Subcutaneous abdominal adipose tissue (tissue), 5 donors: ENCODE data around the gene LMOD1.
"Not testable (repeated sequence)": the region's sequence is repeated elsewhere in the genome, so short reads cannot be mapped to it uniquely, and the experiment has no call there.

Experiments used
- H3K27ac ChIP-seq: one replicate; pipeline ENCODE4 v1.7.0; 2013; ENCODE audit warnings: low read depth, mild to moderate bottlenecking, inconsistent platforms, low read length, moderate library complexity
- H3K27me3 ChIP-seq, 5 donors: one replicate each; pipeline ENCODE4 v1.7.0; 2013; ENCODE audit warnings: low read length in 5 of 5, inconsistent platforms in 1 of 5; ENCODE audit not compliant: control insufficient read depth in 5 of 5, insufficient read depth in 4 of 5
- H3K36me3 ChIP-seq, 5 donors: one replicate each; pipeline ENCODE4 v1.7.0; 2013; ENCODE audit warnings: low read length in 5 of 5; ENCODE audit not compliant: control insufficient read depth in 5 of 5, insufficient read depth in 5 of 5
- H3K4me1 ChIP-seq, 5 donors: one replicate each; pipeline ENCODE4 v1.7.0; 2013; ENCODE audit warnings: low read length in 5 of 5, mild to moderate bottlenecking in 3 of 5, moderate library complexity in 1 of 5; ENCODE audit not compliant: control insufficient read depth in 5 of 5, insufficient read depth in 5 of 5
- H3K4me3 ChIP-seq, 5 donors: one replicate each; pipeline ENCODE4 v1.7.0; 2013; ENCODE audit warnings: low read length in 5 of 5, low read depth in 1 of 5
- H3K9ac ChIP-seq, 5 donors: one replicate each; pipeline ENCODE4 v1.7.0; 2013; ENCODE audit warnings: low read length in 5 of 5, mild to moderate bottlenecking in 4 of 5, moderate library complexity in 3 of 5
- H3K9me3 ChIP-seq, 5 donors: one replicate each; pipeline ENCODE4 v1.7.0; 2013; ENCODE audit warnings: low read length in 5 of 5; ENCODE audit not compliant: control insufficient read depth in 5 of 5
- donor health status: healthy.
- donor health status: healthy.
- donor health status: healthy.
- donor health status: healthy.
- donor health status: healthy.

LMOD1 gene

DNA sequence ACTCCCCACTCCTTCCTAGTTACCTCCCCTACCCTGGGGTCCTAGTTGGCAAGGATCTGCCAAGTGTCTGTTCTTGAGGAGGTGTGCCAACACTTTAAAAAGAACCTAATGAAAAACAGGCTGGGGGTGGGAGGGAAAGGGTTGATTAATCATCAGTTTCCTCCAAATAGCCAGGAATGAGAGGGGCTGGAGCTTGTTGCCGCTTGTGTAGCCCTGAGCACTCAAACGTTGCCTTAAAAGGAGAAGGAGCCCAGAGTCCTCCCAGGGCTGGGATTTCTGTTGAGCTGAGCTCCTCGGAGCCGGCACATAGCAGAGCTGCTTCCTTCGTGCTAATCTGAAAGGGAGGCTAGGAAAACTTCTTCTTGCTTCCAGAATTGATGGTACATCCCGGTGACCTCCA is 41.8 kb downstream of the LMOD1 start:
- H3K9me3 ChIP-seq, result no peaks in the 10 kb centered on the region
- peak overlapping the region; percentile 54 for H3K27ac ChIP-seq
- peaks cover 0 to 8% (median 0%) of the 10 kb centered on the region in 5 donors for H3K36me3 ChIP-seq
- no peak overlapping the region for H3K4me3 ChIP-seq
- no peaks in the 10 kb centered on the region for H3K27me3 ChIP-seq
- H3K9ac ChIP-seq, result peak overlapping the region in 2 of 5 donors; percentile 30 to 52
- H3K4me1 ChIP-seq, result peaks cover 1 to 49% (median 41%) of the 10 kb centered on the region in 5 donors

- Histone ChIP-seq H3K27ac (peak overlapping the region; percentile 77), H3K4me3 (no peak overlapping the region), H3K9ac (peak overlapping the region in 1 of 5 donors; percentile 0)
Observed at GRCh38 chr1:201903135-201903534, 43.2 kb downstream of the LMOD1 start.

GRCh38 chr1:201902198-201902597 is 44.1 kb downstream of the LMOD1 start:
- no peak overlapping the region for H3K4me3 ChIP-seq
- peaks cover 1 to 47% (median 41%) of the 10 kb centered on the region in 5 donors for H3K4me1 ChIP-seq
- H3K27ac ChIP-seq, result peak overlapping the region; percentile 77
- H3K9me3 ChIP-seq, result no peaks in the 10 kb centered on the region
- no peaks in the 10 kb centered on the region for H3K27me3 ChIP-seq
- H3K9ac ChIP-seq, result no peak overlapping the region
- H3K36me3 ChIP-seq, result peaks cover 0 to 21% (median 7%) of the 10 kb centered on the region in 5 donors

More at GRCh38 chr1:201903135-201903534, 43.2 kb downstream of the LMOD1 start:
- H3K4me1 ChIP-seq, result peaks cover 1 to 49% (median 41%) of the 10 kb centered on the region in 5 donors
- peaks cover 0 to 13% (median 2%) of the 10 kb centered on the region in 5 donors for H3K36me3 ChIP-seq
- H3K9me3 ChIP-seq, result no peaks in the 10 kb centered on the region
- no peaks in the 10 kb centered on the region for H3K27me3 ChIP-seq

DNA sequence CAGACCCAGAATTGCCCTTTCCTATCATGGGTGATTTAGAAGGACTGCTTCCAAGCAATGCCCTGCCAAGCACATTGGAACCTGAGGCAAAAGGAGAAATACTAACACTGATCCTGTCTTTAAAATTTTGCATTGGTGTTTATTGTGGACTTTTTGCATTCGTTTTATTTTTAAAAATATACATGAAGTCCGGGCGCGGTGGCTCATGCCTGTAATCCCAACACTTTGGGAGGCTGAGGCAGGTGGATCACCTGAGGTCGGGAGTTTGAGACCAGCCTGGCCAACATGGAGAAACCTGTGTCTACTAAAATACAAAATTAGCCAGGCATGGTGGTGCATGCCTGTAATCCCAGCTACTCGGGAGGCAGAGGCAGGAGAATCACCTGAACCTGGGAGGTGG is 45.3 kb downstream of the LMOD1 start:
- not testable (repeated sequence) for H3K9ac ChIP-seq, H3K9me3 ChIP-seq, H3K27me3 ChIP-seq, H3K4me3 ChIP-seq
- H3K4me1 ChIP-seq, result peaks cover 1 to 45% (median 40%) of the 10 kb centered on the region in 5 donors
- H3K27ac ChIP-seq, result peak overlapping the region; percentile 0
- peaks cover 0 to 28% (median 7%) of the 10 kb centered on the region in 5 donors for H3K36me3 ChIP-seq

DNA sequence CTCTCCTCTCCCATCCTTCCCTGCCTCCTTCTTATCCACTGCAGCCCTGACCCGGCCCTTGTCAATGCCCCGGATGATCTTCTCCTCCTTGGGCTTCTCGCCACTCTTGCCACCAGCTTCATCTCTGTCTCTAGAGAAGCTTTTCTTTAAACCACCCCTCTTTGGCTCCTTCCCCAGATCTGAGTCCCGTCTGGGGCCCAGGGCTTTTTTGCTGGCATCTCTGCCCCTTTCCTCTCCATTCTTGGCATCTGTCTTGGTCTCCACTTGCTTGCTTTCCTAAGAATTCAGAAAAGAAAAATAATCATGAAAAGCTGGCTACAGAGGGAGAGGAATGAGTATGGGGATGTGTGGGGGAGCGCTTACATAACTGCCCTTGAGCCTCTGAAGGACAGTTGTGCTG is 45.9 kb downstream of the LMOD1 start:
- Histone ChIP-seq H3K9ac (no peak overlapping the region), H3K27me3 (no peaks in the 10 kb centered on the region), H3K27ac (peak overlapping the region; percentile 0), H3K36me3 (peaks cover 0 to 28% (median 7%) of the 10 kb centered on the region in 5 donors), H3K9me3 (no peaks in the 10 kb centered on the region), H3K4me3 (no peak overlapping the region), H3K4me1 (peaks cover 3 to 42% (median 38%) of the 10 kb centered on the region in 5 donors)

DNA sequence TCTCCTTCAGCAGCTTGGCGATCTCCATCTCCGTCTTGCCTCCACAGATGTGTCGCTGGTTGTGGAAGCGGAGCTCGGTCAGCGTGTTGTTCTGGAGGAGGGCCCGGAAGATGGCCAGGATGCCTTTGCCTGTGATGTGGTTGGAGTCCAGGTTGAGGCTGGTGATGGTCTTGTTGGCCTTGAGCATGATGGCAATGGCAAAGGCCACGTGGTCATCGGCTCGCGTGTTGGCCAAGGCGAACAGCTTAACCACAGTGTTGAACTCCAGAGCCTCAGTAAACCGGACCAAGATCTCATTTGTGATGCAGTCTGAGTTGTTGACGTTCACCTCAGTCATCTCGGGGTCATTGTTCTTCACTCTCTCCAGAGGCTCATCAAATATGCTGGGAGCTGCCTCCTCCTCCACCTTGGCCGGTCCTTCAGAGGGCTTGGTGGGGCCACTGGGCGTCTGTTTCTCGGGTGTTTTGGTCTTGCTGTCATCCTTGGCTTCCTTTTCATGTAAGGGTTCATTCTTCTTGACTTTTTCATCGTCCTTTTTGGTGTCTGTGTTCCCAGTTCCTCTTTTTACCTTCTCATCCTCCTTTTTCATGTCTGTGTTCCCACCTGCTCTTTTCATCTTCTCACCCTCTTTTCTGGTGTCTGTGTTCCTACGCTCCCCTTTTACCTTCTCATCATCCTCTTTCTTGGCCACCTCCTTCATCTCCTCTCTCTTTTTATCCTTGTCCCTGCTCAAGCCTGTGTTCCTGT is 46.5 kb downstream of the LMOD1 start:
- peak overlapping the region; percentile 0 for H3K27ac ChIP-seq

DNA sequence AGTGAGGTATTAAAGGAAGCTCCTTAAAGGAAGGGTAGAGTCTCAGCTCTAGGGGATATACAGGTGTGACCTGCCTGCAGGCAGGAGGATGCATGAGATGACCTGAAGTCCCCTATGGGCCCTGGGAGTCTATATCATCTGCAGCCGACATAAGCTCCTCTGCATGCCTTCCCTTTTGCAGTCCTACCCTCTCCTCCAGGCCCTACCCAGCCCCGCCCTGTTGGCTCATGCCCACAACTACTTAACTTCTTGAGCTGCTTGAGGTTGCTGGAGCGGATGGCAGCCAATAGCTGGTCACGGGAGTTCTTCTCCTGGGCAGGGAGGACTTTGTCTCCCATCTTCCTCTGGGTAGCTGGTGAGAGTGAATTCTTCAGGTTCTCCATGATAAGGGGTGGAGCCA is 47.4 kb downstream of the LMOD1 start:
- H3K4me3 ChIP-seq, result no peak overlapping the region
- H3K4me1 ChIP-seq, result peaks cover 3 to 29% (median 26%) of the 10 kb centered on the region in 5 donors

More for the DNA sequence above, 46.5 kb downstream of the LMOD1 start:
- H3K27me3 ChIP-seq, result no peaks in the 10 kb centered on the region
- peaks cover 0 to 28% (median 7%) of the 10 kb centered on the region in 5 donors for H3K36me3 ChIP-seq
- H3K4me3 ChIP-seq, result no peak overlapping the region
- no peaks in the 10 kb centered on the region for H3K9me3 ChIP-seq
- H3K4me1 ChIP-seq, result peaks cover 3 to 35% (median 32%) of the 10 kb centered on the region in 5 donors
- no peak overlapping the region for H3K9ac ChIP-seq

DNA sequence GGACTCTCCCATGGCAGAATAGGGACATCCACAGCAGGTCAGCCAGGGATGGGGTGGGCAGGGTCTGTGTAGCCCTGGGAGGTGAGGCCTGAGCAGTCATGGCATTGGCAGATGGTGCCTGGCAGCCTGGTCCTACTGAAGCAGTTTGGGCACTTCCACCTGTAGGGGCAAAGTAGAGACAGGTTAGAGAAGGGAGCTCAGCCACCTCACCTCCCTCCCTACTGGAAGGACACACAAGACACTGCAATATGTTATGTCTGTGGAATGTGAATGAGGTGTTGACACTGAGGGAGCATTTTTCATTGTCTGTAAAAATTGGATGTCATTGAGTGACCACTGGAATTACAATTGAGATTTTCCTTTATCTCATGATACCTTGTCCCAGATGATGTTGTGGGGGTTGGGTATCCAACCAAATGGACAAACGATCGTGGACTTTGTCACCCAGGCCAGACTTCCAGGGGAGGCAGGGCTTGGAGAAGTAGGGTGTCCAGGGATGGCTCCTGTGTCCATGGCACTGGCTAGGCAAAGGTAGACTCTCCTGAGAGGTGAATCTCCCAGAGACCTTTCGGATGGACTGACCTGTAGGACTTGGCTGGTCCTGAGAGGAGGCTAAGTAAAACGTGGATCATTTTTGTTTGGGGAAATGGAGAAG is 48.0 kb downstream of the LMOD1 start:
- Histone ChIP-seq H3K27me3 (no peaks in the 10 kb centered on the region), H3K4me3 (no peak overlapping the region), H3K27ac (no peak overlapping the region), H3K4me1 (peaks cover 3 to 23% (median 21%) of the 10 kb centered on the region in 5 donors), H3K36me3 (peaks cover 0 to 28% (median 7%) of the 10 kb centered on the region in 5 donors), H3K9ac (no peak overlapping the region), H3K9me3 (no peaks in the 10 kb centered on the region)

More for the DNA sequence above, 47.4 kb downstream of the LMOD1 start:
- no peaks in the 10 kb centered on the region for H3K27me3 ChIP-seq
- H3K9ac ChIP-seq, result no peak overlapping the region
- no peaks in the 10 kb centered on the region for H3K9me3 ChIP-seq
- H3K36me3 ChIP-seq, result peaks cover 0 to 28% (median 7%) of the 10 kb centered on the region in 5 donors
- no peak overlapping the region for H3K27ac ChIP-seq

DNA sequence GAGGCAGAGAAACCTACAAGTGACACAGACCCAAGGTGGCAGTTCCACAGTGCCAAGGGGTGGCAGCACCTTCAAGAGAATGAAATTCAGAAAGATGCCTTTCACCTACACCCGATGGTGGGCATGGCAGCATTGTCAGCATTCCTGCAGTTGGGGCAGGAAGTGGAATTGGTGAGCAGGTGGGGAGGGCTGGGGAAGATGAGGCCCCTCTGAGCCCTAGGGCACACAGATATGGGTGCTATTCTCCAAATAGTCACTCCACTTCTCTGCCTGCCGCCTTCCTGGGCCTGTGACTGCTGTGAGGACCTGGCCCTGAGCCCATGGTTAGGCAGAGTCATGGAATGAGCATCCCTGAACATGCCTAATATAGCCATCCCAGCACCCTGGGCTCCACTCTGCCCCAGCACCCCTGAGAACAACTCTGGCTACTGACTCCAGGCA is 49.4 kb downstream of the LMOD1 start:
- Histone ChIP-seq H3K4me1 (peaks cover 2 to 12% (median 9%) of the 10 kb centered on the region in 5 donors), H3K4me3 (no peak overlapping the region), H3K9me3 (no peaks in the 10 kb centered on the region), H3K27ac (no peak overlapping the region), H3K9ac (no peak overlapping the region), H3K27me3 (no peaks in the 10 kb centered on the region), H3K36me3 (peaks cover 0 to 28% (median 7%) of the 10 kb centered on the region in 5 donors)
